ENCODE results near the gene PITPNM2. TPM values are rescaled to one million over a fixed set of nuclear protein-coding genes. Genes with fewer than 3 reads are reported as not detected.

Gene PITPNM2
- total RNA-seq, result 10.4 TPM

DNA sequence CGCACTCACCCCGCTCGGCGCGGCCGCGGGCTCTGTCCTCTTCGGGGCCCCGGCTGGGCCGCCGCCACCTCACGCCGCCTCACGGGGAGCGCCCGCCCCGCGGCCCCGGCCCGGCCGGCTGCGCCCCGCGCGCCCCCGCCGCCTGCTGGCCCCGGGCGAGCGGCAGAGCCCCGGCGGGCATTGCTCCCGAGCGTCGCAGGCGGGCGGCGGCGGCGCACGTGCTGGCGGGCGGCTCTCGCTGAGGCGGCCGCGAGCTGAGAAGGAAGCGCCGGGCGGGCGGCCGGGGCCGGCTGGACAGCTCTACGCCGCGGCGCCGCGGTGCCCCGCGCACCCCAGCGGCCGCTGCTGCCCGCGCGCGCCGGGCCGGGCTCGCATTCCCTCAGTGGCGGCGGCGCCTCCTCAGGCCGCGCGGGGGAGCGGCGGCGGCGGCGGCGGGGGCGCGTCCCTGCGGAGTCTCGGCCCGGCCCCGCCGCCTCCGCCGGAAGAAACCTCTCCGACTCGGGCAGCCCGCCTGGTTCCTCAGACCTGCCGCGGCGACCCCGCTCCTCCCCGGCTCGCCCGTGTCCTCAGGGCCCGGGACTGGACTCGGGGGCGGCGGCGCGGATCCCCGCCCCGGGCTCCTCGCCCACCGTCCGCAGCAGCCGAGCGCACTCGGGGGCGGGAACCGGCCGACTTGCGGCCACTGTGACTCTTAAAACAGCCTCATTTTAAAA is at the start of gene PITPNM2:
PITPNM2 (minus strand) TSS at position 347 of the 713 bp plus-strand sequence. CDS start 116,500 bp downstream, outside the sequence.
- peak; percentile 80 for DNase-seq

DNA sequence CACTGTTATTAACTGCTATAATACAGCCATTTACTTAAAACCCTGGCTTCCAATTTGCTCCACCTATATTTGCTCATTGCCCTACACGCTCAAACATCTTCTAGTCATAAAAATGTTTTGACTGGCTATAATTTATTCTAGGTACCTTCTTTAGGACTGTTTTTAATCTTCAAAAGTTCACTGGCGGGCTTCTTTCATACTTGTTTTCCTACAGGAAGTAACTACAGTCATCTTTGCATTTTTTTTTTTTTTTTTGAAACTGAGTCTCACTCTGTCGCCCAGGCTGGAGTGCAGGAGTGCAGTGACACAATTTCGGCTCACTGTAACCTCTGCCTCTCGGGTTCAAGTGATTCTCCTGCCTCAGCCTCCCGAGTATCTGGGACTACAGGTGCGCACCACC is 49.5 kb upstream of the PITPNM2 start:
- no peak for DNase-seq

DNA sequence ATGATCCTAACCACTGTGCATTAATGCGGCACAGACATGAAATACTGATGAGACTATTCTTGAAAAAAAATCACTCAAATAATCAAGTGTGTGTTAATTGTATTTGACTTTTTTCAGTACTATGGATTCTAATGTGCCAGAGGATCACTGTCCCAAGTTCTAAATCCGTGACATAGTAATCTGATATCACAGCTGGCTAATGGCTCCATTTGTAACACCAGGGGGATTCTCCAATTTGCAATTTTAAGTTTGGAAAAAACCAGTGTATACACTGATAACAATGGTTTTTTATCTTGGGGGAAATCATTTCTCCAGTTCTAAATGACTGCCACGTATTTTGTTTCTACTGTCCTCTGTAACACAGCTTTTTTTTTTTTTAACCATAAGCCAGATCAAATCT is 49.0 kb upstream of the PITPNM2 start:
- DNase-seq, result peak; percentile 69

DNA sequence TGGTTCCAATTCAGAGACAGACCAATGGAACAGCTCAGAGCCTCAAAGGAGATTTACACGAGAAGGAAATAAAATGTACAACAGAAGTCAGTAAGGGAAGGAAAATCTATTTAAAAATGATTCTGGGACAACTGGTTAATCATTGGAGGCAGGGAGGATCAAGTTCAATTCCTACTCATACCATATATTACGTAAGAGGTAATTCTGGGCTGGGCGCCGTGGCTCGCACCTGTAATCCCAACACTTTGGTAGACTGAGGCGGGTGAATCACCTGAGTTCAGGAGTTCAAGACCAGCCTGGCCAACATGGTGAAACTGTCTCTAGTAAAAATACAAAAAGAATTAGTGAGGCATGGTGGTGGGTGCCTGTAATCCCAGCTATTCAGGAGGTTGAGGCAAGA is 36.7 kb upstream of the PITPNM2 start:
- DNase-seq, result no peak

DNA sequence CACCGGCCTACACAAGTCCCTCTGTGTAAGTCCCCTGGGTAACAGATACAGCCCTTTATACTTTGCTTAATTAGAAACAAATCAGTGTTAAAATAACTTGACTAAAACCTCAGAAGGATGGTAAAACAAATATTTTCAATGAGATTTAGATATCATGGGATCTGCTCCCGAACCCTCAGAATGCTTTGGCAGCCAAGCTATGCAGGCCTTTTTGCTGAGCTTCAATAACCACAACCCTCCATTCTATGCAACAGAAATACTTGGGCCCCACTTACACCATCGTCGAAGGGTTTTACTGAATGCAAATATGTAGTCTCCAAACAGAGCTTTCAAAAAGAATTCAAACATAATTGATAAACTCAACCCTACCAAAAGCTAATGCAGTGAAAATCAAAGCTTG is 29.3 kb upstream of the PITPNM2 start:
- no peak for DNase-seq

DNA sequence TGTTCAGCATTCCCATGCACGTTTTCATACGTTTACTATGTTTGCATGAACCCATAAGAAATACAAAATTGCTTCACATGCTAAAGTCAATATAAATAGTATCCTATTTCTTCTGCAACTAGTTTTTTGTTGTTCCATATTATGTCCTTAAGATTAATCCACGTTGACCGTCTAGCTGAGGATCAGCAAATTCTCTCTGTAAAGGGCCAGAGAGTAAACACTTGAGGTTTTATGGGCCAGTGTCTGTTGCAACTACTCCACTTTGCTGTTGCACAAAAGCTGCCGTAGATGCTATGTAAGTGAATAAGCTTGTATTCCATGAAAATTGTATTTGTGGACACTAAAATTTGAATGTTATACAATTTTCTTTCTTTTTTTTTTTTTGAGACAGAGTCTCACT is 21.1 kb upstream of the PITPNM2 start:
- no peak for DNase-seq

DNA sequence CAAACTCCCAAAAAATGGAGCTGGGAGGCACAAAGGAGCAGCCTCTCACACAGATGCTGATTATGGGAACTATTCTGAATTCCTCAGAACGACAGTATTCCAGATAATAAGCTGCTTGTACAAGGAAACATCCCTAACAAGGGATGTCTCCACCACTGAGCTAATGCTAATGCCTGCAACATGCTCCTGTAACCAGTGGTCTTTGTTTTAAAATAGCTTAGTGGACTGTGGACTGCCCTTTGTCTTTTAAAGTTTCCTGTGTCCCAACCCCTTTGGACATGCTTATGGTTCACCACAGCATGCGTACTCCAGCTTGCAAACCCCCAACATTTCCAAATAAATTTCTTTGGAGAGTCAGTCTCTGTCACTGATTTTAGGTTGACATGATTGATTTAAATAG is 16.4 kb upstream of the PITPNM2 start:
- DNase-seq, result no peak

DNA sequence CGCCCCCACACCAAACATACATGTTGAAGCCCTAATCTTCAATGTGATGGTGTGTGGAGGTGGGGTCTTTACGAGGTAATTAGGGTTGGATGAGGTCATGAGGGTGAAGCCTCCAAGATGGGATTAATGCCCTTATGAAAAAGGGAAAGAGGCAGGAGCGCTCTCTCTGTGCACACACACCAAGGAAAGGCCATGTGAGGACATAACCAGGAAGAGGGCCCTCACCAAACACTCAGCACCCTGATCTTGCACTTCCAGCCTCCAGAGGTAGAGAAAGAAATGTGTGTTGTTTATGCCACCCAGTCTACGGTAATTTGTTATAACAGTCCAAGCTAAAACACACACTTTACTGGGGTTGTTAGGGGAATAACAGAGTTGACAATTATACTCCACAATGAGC is 14.6 kb upstream of the PITPNM2 start:
- no peak for DNase-seq

DNA sequence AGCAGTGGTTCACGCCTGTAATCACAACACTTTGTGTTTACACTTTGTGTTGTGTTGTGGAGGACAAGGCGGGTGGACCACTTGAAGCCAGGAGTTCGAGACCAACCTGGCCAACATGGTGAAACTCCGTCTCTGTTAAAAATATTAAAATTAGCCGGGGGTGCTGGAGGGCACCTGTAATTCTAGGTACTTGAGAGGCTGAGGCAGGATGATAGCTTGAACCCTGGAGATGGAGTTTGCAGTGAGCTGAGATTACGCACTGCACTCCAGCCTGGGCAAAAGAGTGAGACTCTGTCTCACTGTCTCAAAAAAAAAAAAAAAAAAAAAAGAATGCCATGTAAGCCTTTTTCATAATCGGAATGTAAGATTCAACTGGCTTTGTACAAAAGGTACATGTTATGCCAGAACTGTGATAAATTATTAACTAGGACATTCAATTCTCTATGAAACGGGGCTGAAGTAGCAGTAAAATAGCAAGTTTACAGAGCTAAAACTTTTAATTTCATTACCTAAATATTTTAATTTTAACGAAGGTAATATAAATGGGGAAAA is 13.9 kb upstream of the PITPNM2 start:
- no peak for DNase-seq

DNA sequence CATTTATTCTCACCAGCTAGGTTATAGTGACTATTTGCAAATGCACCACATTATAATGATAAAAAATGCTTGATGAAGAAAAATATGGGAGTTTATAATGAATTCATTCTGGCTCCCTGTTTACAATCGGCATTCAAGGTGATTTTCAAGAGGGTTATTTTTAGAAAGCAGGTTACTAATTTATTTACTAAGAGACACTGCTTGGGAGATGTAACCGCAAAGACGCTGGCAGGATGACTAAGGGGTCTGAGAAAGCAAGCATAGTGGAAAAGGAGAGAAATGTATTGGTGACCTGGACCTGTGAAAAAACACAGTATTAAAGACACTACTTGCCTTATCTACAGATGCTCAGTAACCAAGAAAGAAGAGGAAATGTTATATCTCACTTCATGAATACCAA is 13.3 kb upstream of the PITPNM2 start:
- no peak for DNase-seq

DNA sequence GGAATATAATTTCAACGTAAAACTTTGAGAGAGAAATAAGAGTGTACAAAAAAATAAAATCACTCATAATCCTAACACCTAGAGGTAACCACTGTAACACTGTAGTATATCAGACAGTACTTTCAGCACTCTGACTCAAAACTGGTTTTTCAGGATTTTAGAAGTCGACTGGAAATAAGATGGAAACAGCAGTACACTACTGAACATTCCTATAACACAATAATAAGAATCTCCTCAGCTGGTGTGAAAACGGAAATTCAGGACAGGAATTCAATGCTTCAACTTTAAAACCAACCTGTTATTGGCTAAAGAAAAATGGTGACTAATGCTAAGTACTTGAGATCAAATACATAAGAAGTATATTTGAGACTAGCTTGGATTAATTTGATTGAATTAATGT is 12.3 kb upstream of the PITPNM2 start:
- peak; percentile 38 for DNase-seq

DNA sequence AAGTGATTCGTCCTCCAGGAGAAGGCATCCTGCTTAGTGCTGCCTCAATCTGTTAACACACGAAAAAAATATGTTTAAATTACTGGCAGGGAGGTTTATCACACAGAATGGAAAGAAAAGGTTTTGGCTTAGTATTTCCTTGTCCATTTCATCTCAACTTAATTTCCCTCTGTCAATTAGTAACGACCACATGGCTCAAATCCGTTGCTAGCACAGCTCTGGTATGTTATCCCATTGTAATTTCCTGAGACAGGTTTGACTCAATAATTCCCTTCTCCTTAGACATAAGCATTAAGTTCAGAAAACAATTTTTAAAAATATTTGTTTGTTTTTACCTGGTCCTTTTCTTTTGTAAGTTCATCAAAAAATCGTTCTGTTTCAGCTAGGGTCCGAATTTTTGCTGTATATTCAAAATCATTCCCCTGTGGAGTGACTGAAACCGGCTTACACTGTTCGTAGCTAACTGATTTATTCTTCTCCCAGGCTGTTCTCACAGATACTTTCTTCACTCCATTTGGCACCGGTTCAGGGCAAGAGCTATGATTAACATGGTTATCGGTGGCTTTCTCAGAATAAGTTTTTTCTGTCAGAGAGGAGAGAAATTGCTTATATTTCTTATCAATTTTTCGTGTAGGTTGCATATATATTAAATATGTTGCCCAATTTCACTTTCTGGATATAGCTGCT is 10.1 kb upstream of the PITPNM2 start:
- no peak for DNase-seq

DNA sequence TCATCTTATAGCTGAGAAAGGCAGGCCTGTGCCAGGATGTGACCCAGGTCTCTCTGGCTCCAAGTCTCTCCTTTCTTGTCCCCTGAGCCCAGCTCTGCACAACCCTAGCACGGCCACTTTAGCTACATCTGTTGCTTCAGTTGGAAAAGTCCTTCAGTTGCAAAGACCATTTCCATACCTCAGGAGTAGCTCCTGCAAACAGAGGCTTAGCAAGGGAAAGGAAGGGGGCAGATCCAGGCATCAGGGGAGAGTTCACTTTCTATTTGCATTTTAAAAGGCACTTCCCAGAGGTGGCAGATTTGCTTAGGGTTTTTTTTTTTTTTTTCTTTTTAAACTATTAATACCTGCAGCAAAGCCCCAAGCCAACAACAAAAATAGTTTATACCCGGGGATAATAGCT is 3.0 kb upstream of the PITPNM2 start:
- no peak for DNase-seq

DNA sequence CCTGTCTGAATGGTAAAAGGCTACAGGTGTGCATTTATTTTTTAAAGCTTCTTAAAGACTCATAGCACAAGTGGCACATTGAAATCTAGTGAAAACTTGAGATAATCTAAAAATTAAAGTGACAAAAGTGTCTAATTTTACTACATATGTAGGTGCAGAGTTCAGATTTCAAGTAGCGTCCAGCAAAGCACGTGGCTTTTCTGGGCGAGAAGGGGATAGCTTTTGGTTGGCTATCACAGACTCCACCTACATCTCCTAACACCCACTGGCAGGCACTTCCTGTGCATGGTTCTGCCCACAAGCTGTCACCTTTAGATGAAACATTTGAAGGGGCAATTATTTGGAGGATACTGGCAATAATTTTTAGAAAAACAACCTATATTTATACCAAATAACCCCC is 1.9 kb upstream of the PITPNM2 start:
- DNase-seq, result no peak

DNA sequence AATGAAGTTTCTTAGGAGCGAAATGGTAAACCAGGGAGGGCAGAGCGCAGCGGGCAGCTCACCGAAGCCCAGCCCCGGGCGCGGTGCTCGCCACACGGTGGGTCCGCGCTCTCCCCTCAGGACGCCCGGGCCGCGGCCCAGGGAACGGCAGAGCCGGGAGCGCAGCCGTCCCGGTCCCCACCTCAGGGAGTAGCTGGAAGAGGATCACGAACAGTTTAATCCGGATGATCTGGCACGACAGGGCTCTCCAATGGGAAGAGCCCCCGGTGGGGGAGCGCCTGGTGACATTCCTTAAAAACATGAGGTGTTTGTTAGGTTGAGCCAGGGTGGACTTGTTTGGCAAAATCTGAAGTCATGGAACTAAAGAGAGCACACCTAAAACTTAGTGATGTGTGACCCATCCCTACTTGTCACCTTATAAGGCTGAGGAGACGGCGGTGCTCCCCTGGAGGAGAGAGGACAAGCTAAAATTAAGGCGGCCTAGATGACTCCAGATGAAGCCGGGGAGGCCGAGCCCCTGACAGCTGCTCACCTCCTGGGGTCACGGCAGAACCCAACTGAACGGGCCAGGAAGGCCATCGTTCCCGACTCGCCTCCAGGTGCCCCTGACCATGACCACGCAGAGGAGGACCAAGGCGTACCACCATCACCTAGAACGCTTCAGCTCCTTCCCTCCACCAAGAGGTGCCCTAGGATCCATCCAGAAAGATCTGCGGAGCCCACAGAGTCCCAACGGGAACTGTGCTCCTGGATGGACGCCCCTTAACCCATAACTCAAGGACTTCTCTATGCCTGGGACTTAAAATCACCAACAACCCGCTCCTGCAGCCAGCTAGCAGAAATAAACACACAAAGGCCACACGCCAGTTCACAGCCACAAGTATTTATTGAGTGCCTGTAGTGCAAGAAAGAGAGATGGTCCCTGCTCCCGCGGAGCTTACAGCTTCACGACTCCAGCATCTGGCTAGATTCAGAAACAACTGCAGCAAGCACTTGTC is 866 bp upstream of the PITPNM2 start:
- DNase-seq, result peak; percentile 32

DNA sequence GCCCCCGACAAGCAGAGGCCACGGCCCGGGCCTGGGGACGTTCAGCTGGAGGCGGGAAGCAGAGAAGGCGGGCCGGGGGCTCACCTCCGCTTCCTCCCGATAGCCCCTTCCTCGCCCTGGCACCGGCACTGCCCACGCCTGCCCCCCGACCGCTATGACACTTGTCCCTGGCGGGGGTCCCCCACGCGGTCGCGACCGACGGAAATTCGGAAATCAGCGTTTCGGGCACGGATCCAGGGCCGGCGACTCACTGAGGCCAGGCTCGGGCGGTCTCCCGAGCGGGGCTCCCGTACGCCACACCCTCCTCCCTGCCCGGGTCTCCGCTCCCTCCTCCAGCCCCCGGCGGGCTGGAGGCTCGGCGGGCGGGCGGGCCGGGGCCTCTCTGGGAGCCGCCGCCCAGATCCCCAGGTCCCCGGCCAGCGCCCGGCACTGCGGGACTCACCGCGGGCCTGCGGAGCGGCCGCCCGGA is 581 bp downstream of the PITPNM2 start:
- peak; percentile 42 for DNase-seq

DNA sequence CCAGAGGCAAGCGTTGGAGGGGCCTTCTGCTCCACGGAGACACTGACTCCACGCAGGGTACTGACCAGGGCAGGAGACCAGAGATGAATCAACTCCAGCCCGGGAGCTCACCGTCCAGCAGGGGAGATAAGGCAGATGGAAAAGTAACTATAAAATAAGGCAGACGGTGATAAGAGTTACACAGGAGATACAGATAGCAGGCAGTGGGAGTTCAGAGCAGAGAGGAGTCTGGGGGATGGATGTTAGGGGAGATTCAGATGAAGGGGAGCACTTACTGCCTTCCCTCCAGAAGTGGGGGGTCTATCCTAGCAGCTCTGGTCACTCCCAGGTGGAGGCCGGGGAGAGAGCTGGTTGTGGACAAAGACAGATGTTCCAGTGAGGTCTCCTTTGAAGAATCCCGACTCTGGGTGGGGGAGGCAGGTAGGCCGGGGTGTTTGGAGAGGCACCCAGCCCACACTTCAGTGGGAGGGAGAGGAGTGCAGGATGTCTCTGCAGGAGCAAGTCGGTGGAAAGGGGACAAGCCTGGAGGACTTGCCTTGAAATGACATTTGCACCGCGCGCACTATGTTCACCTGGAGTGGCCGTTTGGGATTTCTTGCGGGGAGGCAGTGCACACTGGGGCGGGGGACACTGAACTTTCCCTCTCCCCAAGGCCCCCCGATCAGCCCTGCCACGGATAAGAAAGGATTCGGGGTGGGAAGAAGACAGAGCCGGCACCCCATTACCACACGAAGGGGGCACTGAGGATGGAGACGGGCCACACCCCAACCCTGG is 1.2 kb downstream of the PITPNM2 start:
- no peak for DNase-seq

DNA sequence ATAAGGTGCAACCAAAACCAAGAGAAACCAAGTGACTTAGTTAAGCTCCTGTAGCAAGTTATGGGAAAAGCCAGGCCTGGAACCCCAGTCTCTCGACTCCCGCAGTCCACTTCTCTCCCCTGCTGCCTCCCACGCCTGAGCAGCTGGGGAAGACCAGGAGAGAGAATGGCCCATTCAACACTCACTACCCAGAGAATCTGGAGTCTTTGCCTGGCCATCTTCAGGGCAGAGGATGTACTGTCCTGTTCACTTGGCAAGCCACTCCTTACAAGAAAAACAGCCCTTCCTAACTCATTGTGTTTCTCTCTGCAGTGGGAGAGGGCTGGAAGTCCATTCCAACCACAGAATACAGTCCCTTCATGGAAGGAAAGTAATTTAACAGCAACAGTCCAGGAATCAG is 1.8 kb downstream of the PITPNM2 start:
- DNase-seq, result no peak

DNA sequence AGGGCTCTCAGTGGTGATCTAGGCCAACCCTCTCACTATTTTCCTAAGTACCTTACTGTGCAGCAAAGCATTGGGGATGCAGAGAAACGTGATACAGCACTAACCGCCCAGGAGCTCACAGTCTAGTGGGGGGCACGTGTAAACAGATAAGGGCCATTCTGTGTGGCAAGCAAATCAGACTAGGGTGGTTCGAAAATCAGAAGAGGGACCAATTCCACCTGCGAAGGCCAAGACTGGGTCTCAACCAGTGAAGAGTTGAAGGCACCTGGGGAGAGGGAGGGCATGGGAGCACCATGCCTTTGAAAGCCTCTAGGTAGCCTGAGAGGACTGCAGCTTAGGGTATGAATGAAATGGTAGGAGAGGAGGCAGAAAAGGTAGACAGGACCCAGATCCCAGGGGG is 2.2 kb downstream of the PITPNM2 start:
- DNase-seq, result no peak

DNA sequence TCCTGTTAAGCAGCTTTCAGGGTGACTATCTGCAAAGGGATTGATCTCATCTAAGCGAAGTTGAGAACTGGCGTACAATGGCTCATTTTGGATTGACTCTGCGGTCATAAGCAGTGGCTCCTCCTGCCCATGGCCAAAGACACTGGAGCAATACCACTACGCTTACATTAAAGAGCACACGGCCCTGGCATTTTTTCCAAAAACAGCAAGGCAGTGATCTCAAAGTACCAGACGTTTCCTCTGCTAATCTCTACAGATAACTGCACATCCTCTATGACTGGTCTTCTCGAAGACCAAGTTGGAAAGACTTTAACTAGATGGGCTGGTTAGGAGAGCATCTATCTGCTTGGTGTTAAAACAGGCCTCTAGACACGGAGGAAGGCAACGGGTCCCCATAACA is 2.7 kb downstream of the PITPNM2 start:
- no peak for DNase-seq

DNA sequence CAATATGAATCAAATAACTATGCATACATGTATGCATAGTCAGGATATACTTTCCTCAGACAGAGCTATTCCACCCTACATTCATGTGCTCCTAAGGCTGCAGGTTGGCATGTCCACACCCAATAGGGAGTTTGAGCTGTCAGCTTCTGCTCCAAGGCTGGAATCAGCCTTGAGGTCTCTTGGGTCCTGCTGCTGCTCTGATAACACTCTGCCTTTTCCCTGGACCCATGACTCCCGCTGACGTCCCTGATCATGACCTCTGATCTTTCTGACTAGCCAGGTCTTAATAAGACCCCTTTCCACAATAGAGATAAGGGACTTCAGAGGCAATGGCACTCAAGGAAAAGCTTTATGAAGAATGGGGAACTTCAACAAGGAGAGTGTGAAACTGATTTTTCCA is 5.7 kb downstream of the PITPNM2 start:
- DNase-seq, result no peak

Measured in tongue (tissue), 2 donors.